GM19025 (cell line): Measurements from ENCODE around the gene HMGCL.
A peak's percentile ranks its signal among the peaks of the same experiment; 100 is the strongest.
"Not testable (repeated sequence)": the region's sequence is repeated elsewhere in the genome, so short reads cannot be mapped to it uniquely, and the experiment has no call there.

Experiments used
- ATAC-seq: cut with Tn5 transposase; IDR thresholded peaks from one replicate; pipeline ENCODE4 v1.9.1; 2021; ENCODE audit warnings: mild to moderate bottlenecking, low read depth, moderate library complexity; ENCODE audit not compliant: unreplicated experiment

The HMGCL gene

DNA sequence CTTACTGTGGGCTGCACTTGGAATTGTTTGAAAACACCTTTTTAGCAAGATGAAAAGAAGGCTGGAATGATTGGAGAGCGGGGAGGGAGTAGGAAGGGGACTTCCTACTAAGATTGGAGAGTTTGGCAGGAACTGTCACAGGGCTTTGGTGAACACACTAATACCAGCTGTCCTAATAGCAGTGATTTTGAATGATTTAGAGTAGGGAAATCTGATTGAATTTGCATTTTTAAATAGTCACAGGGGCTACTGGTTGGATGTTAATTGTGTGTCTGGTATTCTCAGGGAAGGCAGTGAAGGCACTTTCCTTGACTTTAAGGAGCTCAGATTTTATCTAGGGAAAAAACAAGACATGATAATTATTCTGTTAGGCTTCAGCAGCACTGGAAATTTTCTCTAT, 2.5 kb upstream of the HMGCL start:
- no peak for ATAC-seq

GRCh38 chr1:23826590-23826989, 1.4 kb upstream of the HMGCL start:
- not testable (repeated sequence) for ATAC-seq

DNA sequence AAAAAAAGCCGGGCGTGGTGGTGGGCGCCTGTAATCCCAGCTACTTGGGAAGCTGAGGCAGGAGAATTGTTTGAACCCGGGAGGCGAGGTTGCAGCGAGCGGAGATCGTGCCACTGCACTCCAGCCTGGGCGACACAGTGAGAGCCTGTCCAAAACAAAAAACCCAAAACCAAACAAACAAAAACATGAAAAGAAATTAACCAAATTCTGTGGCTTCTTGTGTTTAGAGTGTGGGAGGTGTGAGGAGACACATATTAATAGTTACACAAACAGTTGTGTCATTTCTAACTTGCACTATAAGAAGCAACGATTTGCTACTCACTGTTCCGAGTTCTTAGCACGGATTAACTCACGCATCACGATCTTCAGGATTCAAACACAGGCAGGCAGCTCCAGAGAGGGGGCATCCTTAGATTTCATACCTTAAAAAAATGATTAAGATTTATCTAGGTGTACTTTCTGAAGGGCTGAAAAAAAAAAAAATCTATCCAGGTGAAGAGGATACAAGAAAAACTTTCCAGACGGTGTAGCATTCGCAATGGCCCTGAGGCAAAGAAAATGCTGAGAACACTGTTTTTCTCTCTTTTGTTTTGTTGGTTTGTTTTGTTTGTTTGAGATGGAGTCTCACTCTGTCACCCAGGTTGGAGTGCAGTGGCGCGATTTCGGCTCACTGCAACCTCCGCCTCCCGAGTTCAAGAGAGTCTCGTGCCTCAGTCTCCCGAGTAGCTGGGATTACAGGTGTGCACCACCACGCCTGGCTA, 713 bp upstream of the HMGCL start:
- no peak for ATAC-seq

GRCh38 chr1:23824711-23825075, 536 bp downstream of the HMGCL start:
- no peak for ATAC-seq

DNA sequence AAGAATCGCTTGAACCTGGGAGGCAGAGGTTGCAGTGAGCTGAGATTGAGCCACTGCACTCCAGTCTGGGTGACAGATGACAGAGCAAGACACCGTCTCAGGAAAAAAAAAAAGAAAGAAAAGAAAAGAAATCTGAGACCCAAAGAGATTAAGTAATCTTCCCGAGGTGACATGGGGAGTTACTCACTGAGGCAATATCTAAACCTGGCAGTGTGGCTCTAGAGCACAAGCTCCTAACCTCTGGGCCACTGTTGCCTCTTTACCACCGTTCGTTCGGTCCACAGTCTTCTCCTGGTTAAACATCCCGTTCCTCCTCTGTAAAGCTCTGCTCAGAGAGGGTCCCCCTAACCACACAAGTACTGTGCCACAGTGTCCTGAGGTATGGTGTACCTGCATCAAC, 1.5 kb downstream of the HMGCL start:
- ATAC-seq = no peak

DNA sequence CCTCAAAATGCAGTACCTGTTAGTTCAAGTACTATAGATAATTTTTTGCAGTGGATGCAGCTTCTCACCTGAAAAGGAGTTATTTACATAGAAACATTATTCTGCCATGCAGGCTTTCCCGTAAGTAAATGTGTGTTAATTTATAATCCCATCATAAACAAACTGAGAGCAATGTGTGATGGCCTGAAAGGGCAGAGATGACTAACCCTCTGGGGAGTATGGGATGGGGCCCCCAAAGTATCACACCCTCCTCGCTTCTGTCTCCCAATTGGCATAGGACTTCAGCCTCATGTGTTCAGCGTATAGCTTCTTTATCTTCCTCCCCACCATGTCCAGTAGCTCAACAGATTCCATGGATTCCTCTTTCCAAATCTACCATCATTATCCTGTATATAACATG, 7.6 kb downstream of the HMGCL start:
- peak; percentile 49 for ATAC-seq

DNA sequence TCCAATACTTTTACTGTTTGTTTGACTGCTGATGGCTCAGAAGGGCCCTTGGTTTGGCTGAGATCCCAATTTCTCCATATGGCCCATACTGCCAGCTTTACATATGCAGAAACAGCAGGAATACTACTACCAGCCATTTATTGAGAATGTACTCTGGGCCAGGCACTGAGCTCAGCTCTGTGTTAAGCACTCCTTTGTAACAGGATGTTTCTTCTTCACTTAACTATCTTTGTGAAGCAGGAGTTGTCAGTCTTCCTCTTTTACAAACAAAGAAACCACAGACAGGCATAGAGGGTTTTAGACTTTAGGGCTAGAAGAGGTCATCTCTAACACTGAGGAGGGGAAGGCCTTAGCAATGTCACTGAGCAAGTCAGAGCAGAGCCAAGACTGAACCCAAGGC, 8.3 kb downstream of the HMGCL start:
- no peak for ATAC-seq

DNA sequence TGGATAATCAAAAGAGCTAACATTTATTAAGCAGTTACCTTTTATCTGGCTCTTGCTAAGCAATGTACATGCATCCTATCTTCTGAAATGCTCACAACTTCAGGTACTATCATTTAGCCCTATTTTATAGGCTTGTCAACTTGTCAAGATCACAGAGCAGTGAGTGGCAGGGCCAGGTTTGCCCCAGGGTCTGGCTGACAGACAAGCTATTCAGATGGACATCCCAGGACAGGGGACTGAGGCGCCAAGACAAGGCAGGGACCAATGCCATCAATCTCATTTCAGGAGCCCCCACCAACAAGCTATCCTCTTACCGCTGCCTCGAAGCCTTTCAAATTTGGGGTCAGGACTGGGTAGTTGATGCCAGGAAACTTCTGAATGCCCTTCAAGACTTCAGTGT, 8.9 kb downstream of the HMGCL start:
- ATAC-seq = no peak

DNA sequence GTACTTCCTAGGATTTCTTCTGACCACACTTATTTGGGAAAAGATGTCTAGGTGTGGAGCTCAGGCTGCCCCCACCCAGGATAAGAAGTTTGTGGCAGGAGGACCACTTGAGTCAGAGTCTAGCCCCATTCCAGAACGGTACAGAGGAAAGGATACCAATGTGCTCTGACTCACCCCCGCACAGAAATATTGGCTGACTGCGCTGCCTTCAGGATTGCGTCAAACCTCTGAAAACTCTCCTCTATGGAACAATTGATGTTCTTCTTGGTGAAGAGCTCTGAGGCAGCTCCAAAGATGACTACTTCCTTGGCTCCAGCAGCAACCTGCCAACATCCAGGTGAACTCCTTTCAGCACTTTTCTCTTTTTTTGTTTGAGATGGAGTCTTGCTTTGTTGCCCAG, 11.2 kb downstream of the HMGCL start:
- no peak for ATAC-seq

DNA sequence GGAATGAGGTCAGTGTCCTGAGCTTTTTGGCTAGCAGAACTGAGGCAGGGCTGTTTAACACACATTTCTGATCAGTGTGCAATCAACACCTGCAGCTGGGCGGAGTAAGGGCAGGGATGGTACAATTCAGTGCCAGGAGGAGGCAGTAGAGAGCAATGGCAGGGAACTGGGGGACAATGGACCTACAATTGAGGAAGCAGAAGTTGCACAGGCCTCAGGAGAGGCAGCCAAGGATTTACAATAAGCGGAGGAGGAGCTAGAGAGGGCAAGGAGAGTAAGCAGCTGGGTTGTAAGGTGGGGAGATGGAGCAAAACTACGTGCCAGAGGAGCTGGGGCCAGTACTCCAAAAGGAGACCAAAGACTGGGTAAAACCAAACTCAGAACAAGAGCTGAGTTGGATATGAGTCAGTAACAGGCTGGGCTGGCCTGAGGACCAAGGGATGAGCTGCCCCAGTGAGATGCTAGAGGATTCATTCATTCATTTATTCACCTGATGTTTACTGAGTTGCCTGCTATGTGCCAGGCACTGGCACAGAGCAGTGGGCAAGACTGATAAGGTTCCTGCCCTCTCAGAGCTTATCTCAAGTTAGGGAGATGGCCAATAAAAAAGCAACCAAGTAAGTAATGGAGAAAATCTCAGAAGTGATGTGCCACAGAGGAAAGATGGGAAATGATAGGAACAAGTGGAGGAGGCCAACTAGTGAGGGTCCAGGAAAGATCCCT, 14.2 kb downstream of the HMGCL start:
- ATAC-seq = no peak

DNA sequence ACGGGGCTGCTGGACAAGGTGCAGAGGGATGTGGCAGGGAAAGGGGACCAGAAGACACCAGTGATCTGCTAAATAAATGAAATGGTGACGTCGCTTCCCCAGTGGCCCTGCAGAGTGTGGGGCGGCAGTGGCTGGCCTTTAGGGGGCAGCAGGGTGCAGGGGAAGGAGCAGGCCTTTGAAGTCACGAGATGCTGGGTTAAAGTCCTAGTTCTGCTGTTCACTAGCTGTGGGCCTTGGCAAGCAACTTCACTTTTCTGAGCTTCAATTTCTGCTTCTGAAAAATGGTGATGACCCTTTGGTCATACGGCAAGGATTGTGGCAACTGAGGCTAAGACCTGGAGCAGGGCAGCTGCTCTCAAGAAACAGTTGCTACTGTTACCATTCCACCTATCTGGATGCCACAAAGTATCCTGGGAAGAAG, 15.5 kb downstream of the HMGCL start:
- peak; percentile 49 for ATAC-seq

- ATAC-seq = no peak
Observed at GRCh38 chr1:23807453-23807852, 17.8 kb downstream of the HMGCL start.

DNA sequence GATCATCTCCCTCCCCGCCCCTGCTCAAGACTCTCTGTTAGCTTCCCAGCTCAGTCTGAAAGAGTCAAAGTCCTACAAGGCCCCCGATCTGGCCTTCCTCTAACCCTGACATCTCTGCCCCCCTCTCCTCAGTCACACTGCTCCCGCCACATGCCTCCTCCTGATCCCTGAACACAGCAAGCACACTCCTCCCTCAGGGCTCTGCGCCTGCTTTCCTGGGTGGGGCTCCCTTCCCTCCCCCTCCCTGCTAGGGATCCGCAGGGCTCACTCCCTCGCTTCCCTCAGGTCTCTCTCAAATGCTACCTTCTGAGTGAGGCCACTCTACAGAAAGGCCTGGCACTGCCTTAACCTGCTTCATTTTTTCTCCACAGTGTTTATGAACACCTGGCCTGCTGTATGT, 18.9 kb downstream of the HMGCL start:
- no peak for ATAC-seq

- no peak for ATAC-seq
Observed at GRCh38 chr1:23805025-23805424, 20.2 kb downstream of the HMGCL start.

DNA sequence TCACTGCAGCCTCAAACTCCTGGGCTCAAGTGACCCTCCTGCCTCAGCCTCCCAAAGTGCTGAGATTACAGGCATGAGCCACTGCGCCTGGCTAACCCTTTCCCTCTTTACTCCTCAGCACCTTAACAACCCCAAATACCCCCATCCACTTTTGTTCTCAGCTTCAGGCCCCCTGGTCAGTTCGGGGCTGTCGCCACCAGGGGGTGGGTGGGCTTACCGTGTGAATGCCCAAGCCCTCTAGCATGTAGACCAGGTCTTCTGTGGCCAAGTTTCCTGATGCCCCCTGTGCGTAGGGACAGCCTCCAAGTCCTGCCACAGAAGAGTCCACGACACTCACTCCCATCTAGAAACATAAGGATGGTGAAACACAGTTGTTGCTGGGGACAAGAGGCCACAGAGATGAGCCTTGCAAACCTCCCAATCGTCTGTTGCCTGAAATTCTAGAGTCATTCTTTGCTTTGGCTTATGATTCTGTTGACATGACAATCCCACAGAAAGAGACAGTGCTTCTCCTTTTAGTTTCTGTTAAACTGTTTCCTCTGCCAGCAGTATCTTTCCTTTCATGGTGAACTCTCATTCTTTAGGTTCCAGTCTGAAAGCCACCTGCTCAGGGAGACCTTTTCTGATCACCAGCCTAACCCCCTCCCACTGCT, 20.9 kb downstream of the HMGCL start:
- ATAC-seq = no peak

- no peak for ATAC-seq
Observed at GRCh38 chr1:23803674-23804073, 21.6 kb downstream of the HMGCL start.

- not testable (repeated sequence) for ATAC-seq
Observed at GRCh38 chr1:23802809-23803342, 22.4 kb downstream of the HMGCL start.

- no peak for ATAC-seq
Observed at GRCh38 chr1:23801876-23802275, 23.4 kb downstream of the HMGCL start.

DNA sequence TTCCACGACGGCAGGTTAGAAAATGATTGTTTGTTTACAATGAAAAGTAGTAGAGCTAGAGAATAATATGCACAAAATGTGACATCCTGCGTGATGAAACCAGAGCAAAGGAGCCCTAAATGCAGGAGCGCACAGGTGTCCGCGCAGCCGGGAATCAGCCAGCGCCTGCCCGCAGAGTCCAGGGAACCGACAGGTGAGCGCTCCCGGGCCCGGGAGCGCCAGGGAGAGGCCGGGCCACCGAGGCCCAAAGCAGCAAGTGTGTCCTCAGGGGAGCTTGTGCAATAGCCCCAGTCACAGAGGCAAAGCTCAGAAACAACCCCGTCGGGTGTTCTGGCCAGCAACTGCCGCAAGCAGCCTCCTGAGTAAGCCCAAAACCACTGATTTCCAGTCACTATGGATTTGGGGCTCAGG, 23.9 kb downstream of the HMGCL start:
- ATAC-seq = no peak

DNA sequence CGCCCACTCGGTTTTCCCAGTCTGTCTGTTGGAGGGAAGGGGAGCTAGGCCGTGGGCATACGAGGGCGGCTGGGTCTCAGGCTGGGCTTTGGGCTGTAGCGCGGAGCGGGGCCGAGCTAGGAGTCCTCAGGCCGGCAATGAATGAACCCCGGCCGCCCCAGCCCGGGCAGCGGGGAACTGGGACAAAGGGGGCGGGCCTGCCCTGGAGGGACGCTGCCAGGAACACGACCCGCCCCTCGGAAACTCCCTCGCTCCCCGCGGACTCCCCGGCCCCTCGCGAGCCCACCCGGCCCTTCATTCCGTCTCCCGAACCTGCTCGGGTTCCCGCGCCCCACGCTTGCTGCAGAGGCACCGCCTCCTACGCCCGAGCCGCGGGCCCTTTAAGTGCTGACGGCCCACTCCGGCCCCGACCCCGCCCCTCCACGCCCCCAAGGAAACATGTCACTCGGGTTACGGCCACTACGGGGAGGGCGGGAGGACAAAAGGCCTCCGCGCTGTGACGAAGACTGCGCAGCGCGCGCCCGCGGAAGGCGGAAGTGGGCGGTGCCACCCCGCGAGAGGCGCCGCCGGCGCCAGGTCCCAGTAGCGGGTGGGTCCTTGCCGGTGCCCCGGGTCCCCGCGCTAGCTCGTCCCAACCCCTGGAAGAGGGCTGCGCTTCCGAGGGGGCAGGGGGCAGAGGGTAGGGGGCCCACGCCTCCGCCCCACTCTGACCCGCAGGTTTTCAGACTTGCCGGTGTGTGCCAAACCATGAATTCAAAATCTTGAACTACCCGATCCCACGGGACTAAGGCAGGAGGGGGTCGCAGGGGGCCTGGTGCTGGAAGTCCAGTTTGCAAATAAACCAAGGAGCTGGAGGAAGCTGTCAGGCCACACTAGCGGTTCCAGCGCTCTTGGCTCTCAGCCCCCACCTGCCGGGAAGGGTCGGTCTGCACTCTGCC, 24.6 kb downstream of the HMGCL start, which contains the start of gene GALE:
Gene GALE (minus strand): TSS at position 355 of the 938 bp plus-strand sequence. CDS start 1,747 bp downstream, outside the sequence.
- peak; percentile 80 for ATAC-seq
